Naive B cell (primary cell): ENCODE results near the gene BNIP5. TPM values are rescaled to one million over a fixed set of nuclear protein-coding genes. Genes with fewer than 3 reads are reported as not detected.

Experiments used
- ATAC-seq, 2 donors: fragments of 150-1000 bp; cut with Tn5 transposase; 2 replicates each; pipeline ENCODE4 v1.10.0; 2021; ENCODE audit warnings: low read depth in 2 of 2, mild to moderate bottlenecking in 2 of 2, moderate library complexity in 2 of 2
- DNase-seq: peaks from one replicate; pipeline ENCODE4 v3.0.0; 2022
- H3K27ac Mint-ChIP-seq, 6 donors: one replicate each; pipeline ENCODE4 v1.8.0; 2020 to 2022; ENCODE audit warnings: mild to moderate bottlenecking in 6 of 6, mixed read lengths in 6 of 6, moderate library complexity in 5 of 6, inconsistent platforms in 2 of 6
- H3K27me3 Mint-ChIP-seq, 3 donors: one replicate each; pipeline ENCODE4 v1.8.0; 2021 to 2022; ENCODE audit warnings: mixed read lengths in 3 of 3, mild to moderate bottlenecking in 1 of 3
- H3K36me3 Mint-ChIP-seq, 2 donors: one replicate each; pipeline ENCODE4 v1.8.0; 2020 to 2022; ENCODE audit warnings: mixed read lengths in 2 of 2, inconsistent platforms in 1 of 2, mild to moderate bottlenecking in 1 of 2
- H3K4me1 Mint-ChIP-seq, 3 donors: one replicate each; pipeline ENCODE4 v1.8.0; 2020 to 2022; ENCODE audit warnings: mixed read lengths in 3 of 3, inconsistent platforms in 1 of 3, mild to moderate bottlenecking in 1 of 3, moderate library complexity in 1 of 3
- H3K4me3 Mint-ChIP-seq, 8 donors: one replicate each; pipeline ENCODE4 v1.8.0; 2020 to 2022; ENCODE audit warnings: mild to moderate bottlenecking in 8 of 8, mixed read lengths in 8 of 8, moderate library complexity in 8 of 8, inconsistent platforms in 2 of 8
- H3K9me3 Mint-ChIP-seq, 7 donors: one replicate each; pipeline ENCODE4 v1.8.0; 2020 to 2022; ENCODE audit warnings: mixed read lengths in 7 of 7, mild to moderate bottlenecking in 5 of 7, inconsistent platforms in 2 of 7, moderate library complexity in 1 of 7
- polyA plus RNA-seq, 6 donors: library from polyadenylated mRNA; unstranded; fragments of 300-500 nt; fragmentation: Illumina TruSeq; gene quantifications; one replicate each; pipeline ENCODE4 v1.2.3, GENCODE V29; 2021; ENCODE audit warnings: low read depth in 6 of 6

BNIP5 gene
- polyA plus RNA-seq, 6 donors from 2014 or later = not detected

- no peaks in the 10 kb centered on the region for H3K9me3 Mint-ChIP-seq
- no peaks in the 10 kb centered on the region for H3K36me3 Mint-ChIP-seq
- H3K4me1 Mint-ChIP-seq = peaks cover 0 to 2% (median 0%) of the 10 kb centered on the region in 3 donors
- DNase-seq (no peak), ATAC-seq (no peak)
- no peak overlapping the region for H3K4me3 Mint-ChIP-seq
- peaks cover 40 to 67% (median 57%) of the 10 kb centered on the region in 3 donors for H3K27me3 Mint-ChIP-seq
- no peak overlapping the region for H3K27ac Mint-ChIP-seq
Observed at GRCh38 chr6:36286858-36287257, 49.8 kb downstream of the BNIP5 start.

GRCh38 chr6:36285797-36286196, 50.9 kb downstream of the BNIP5 start:
- Mint-ChIP-seq H3K27ac (peak overlapping the region in 1 of 6 donors; percentile 70), H3K36me3 (no peaks in the 10 kb centered on the region), H3K9me3 (no peaks in the 10 kb centered on the region), H3K4me1 (peaks cover 0 to 13% (median 1%) of the 10 kb centered on the region in 3 donors), H3K27me3 (peaks cover 40 to 62% (median 46%) of the 10 kb centered on the region in 3 donors), H3K4me3 (no peak overlapping the region)
- no peak for DNase-seq
- no peak for ATAC-seq

GRCh38 chr6:36285187-36285671, 51.5 kb downstream of the BNIP5 start:
- Mint-ChIP-seq H3K27ac (no peak overlapping the region), H3K27me3 (peaks cover 40 to 58% (median 41%) of the 10 kb centered on the region in 3 donors), H3K9me3 (no peaks in the 10 kb centered on the region), H3K4me1 (peaks cover 0 to 18% (median 7%) of the 10 kb centered on the region in 3 donors), H3K4me3 (no peak overlapping the region), H3K36me3 (no peaks in the 10 kb centered on the region)
- ATAC-seq = no peak
- no peak for DNase-seq

- Mint-ChIP-seq H3K4me3 (no peak overlapping the region), H3K27me3 (peaks cover 35 to 57% (median 41%) of the 10 kb centered on the region in 3 donors), H3K27ac (no peak overlapping the region), H3K4me1 (peaks cover 0 to 25% (median 8%) of the 10 kb centered on the region in 3 donors), H3K36me3 (no peaks in the 10 kb centered on the region), H3K9me3 (no peaks in the 10 kb centered on the region)
- DNase-seq (no peak), ATAC-seq (no peak)
Observed at GRCh38 chr6:36284359-36284758, 52.3 kb downstream of the BNIP5 start.

GRCh38 chr6:36283608-36284007, 53.1 kb downstream of the BNIP5 start:
- no peaks in the 10 kb centered on the region for H3K9me3 Mint-ChIP-seq
- H3K4me1 Mint-ChIP-seq = peaks cover 0 to 25% (median 8%) of the 10 kb centered on the region in 3 donors
- peaks cover 35 to 58% (median 41%) of the 10 kb centered on the region in 3 donors for H3K27me3 Mint-ChIP-seq
- no peak overlapping the region for H3K27ac Mint-ChIP-seq
- DNase-seq (no peak), ATAC-seq (no peak)
- H3K4me3 Mint-ChIP-seq = no peak overlapping the region
- H3K36me3 Mint-ChIP-seq = no peaks in the 10 kb centered on the region

GRCh38 chr6:36280983-36281382, 55.7 kb downstream of the BNIP5 start:
- H3K36me3 Mint-ChIP-seq = no peaks in the 10 kb centered on the region
- H3K27ac Mint-ChIP-seq = no peak overlapping the region
- ATAC-seq (no peak), DNase-seq (no peak)
- H3K4me3 Mint-ChIP-seq = no peak overlapping the region
- no peaks in the 10 kb centered on the region for H3K9me3 Mint-ChIP-seq
- peaks cover 28 to 54% (median 44%) of the 10 kb centered on the region in 3 donors for H3K27me3 Mint-ChIP-seq
- H3K4me1 Mint-ChIP-seq = peaks cover 0 to 25% (median 8%) of the 10 kb centered on the region in 3 donors

GRCh38 chr6:36280467-36280866, 56.2 kb downstream of the BNIP5 start:
- peaks cover 0 to 25% (median 8%) of the 10 kb centered on the region in 3 donors for H3K4me1 Mint-ChIP-seq
- peak overlapping the region in 1 of 6 donors; percentile 52 for H3K27ac Mint-ChIP-seq
- H3K9me3 Mint-ChIP-seq = no peaks in the 10 kb centered on the region
- H3K27me3 Mint-ChIP-seq = peaks cover 23 to 49% (median 39%) of the 10 kb centered on the region in 3 donors
- peak; percentile 9 for DNase-seq
- peak; percentile 65 to 89 for ATAC-seq
- no peaks in the 10 kb centered on the region for H3K36me3 Mint-ChIP-seq
- no peak overlapping the region for H3K4me3 Mint-ChIP-seq

GRCh38 chr6:36277946-36278470, 58.7 kb downstream of the BNIP5 start:
- no peak overlapping the region for H3K4me3 Mint-ChIP-seq
- peaks cover 17 to 40% (median 35%) of the 10 kb centered on the region in 3 donors for H3K27me3 Mint-ChIP-seq
- H3K4me1 Mint-ChIP-seq = peaks cover 0 to 25% (median 8%) of the 10 kb centered on the region in 3 donors
- H3K9me3 Mint-ChIP-seq = no peaks in the 10 kb centered on the region
- DNase-seq = no peak
- ATAC-seq = no peak
- no peaks in the 10 kb centered on the region for H3K36me3 Mint-ChIP-seq
- H3K27ac Mint-ChIP-seq = no peak overlapping the region

GRCh38 chr6:36276581-36277536, 59.8 kb downstream of the BNIP5 start:
- Mint-ChIP-seq H3K27ac (no peak overlapping the region), H3K4me1 (peaks cover 0 to 23% (median 8%) of the 10 kb centered on the region in 3 donors), H3K36me3 (no peaks in the 10 kb centered on the region), H3K27me3 (peaks cover 21 to 48% (median 30%) of the 10 kb centered on the region in 3 donors), H3K9me3 (no peaks in the 10 kb centered on the region), H3K4me3 (no peak overlapping the region)
- DNase-seq (no peak), ATAC-seq (no peak)

- Mint-ChIP-seq H3K36me3 (no peaks in the 10 kb centered on the region), H3K4me1 (no peaks in the 10 kb centered on the region), H3K4me3 (no peak overlapping the region), H3K9me3 (peaks cover 0 to 1% (median 0%) of the 10 kb centered on the region in 7 donors), H3K27ac (peak overlapping the region in 1 of 6 donors; percentile 15), H3K27me3 (peaks cover 28 to 64% (median 36%) of the 10 kb centered on the region in 3 donors)
- no peak for DNase-seq
- ATAC-seq = no peak
Observed at GRCh38 chr6:36273802-36274514, 62.7 kb downstream of the BNIP5 start.

GRCh38 chr6:36273067-36273466, 63.6 kb downstream of the BNIP5 start:
- no peak for DNase-seq
- peaks cover 28 to 59% (median 30%) of the 10 kb centered on the region in 3 donors for H3K27me3 Mint-ChIP-seq
- peaks cover 0 to 5% (median 0%) of the 10 kb centered on the region in 7 donors for H3K9me3 Mint-ChIP-seq
- no peaks in the 10 kb centered on the region for H3K36me3 Mint-ChIP-seq
- no peak overlapping the region for H3K4me3 Mint-ChIP-seq
- no peak for ATAC-seq
- no peaks in the 10 kb centered on the region for H3K4me1 Mint-ChIP-seq
- H3K27ac Mint-ChIP-seq = no peak overlapping the region

GRCh38 chr6:36272234-36272633, 64.5 kb downstream of the BNIP5 start:
- Mint-ChIP-seq H3K9me3 (peaks cover 0 to 6% (median 0%) of the 10 kb centered on the region in 7 donors), H3K36me3 (no peaks in the 10 kb centered on the region), H3K4me3 (no peak overlapping the region), H3K27me3 (peaks cover 30 to 55% (median 31%) of the 10 kb centered on the region in 3 donors), H3K27ac (no peak overlapping the region), H3K4me1 (no peaks in the 10 kb centered on the region)
- no peak for ATAC-seq
- no peak for DNase-seq
